Activated T-helper 2 cell treated with anti-CD3 and anti-CD28 coated beads, Interferon-gamma antibody, Interleukin-2, Interleukin-4, amounts not matched to agents 10 μg/mL and 5 μg/mL and 100 μg/mL, durations not matched to agents 14 hours and 24 hours and 36 hours (primary cell): ENCODE measurements around the gene DBNL. TPM values are rescaled to one million over a fixed set of nuclear protein-coding genes. Genes with fewer than 3 reads are reported as not detected.

Source experiments
- DNase-seq: peaks from one replicate; pipeline ENCODE4 v3.0.0; 2021; ENCODE audit warnings: low spot score
- H3K27ac Mint-ChIP-seq: one replicate; pipeline ENCODE4 v1.8.0; 2021; ENCODE audit warnings: mixed read lengths
- H3K27me3 Mint-ChIP-seq: one replicate; pipeline ENCODE4 v1.8.0; 2021; ENCODE audit warnings: low read depth, mixed read lengths
- H3K36me3 Mint-ChIP-seq: one replicate; pipeline ENCODE4 v1.8.0; 2021; ENCODE audit warnings: low read depth, mixed read lengths
- H3K4me1 Mint-ChIP-seq: one replicate; pipeline ENCODE4 v1.8.0; 2021; ENCODE audit warnings: low read depth, mixed read lengths
- H3K4me3 Mint-ChIP-seq: one replicate; pipeline ENCODE4 v1.8.0; 2021; ENCODE audit warnings: low read depth, mild to moderate bottlenecking, moderate library complexity, mixed read lengths
- H3K9me3 Mint-ChIP-seq: one replicate; pipeline ENCODE4 v1.8.0; 2021; ENCODE audit warnings: mixed read lengths
- intact Hi-C: fragments of 100-400 bp; cut with micrococcal nuclease; formaldehyde crosslinking; loops from one replicate; pipeline ENCODE4 v1.15.1; 2023
- total RNA-seq: library from RNA; stranded (reverse); gene quantifications from 2 replicates; pipeline ENCODE4 v1.2.3, GENCODE V29; 2022

The DBNL gene
- total RNA-seq, 1 donor from 2014 or later, result 143 TPM

- peaks cover 59% of the 10 kb centered on the region for H3K36me3 Mint-ChIP-seq
- no peak for DNase-seq
- H3K9me3 Mint-ChIP-seq, result no peaks in the 10 kb centered on the region
- H3K4me1 Mint-ChIP-seq, result no peaks in the 10 kb centered on the region
- H3K27me3 Mint-ChIP-seq, result no peaks in the 10 kb centered on the region
- peak overlapping the region; percentile 33 for H3K27ac Mint-ChIP-seq
- H3K4me3 Mint-ChIP-seq, result no peak overlapping the region
- intact Hi-C loops, result no loop called here
These were observed 15.8 kb downstream of the DBNL start for GRCh38 chr7:44060091-44060947.

GRCh38 chr7:44060948-44061644 is 16.6 kb downstream of the DBNL start:
- Mint-ChIP-seq H3K9me3 (no peaks in the 10 kb centered on the region), H3K4me1 (peaks cover 4% of the 10 kb centered on the region), H3K36me3 (peaks cover 51% of the 10 kb centered on the region), H3K27ac (no peak overlapping the region), H3K4me3 (no peak overlapping the region), H3K27me3 (no peaks in the 10 kb centered on the region)
- intact Hi-C loops, result no loop called here
- DNase-seq, result no peak

- peaks cover 4% of the 10 kb centered on the region for H3K4me1 Mint-ChIP-seq
- H3K27ac Mint-ChIP-seq, result no peak overlapping the region
- H3K27me3 Mint-ChIP-seq, result no peaks in the 10 kb centered on the region
- H3K4me3 Mint-ChIP-seq, result no peak overlapping the region
- H3K36me3 Mint-ChIP-seq, result peaks cover 45% of the 10 kb centered on the region
- DNase-seq, result no peak
- intact Hi-C loops, result no loop called here
- no peaks in the 10 kb centered on the region for H3K9me3 Mint-ChIP-seq
These were observed 17.2 kb downstream of the DBNL start for GRCh38 chr7:44061645-44062179.

GRCh38 chr7:44062180-44062902 is 17.8 kb downstream of the DBNL start:
- H3K36me3 Mint-ChIP-seq, result peaks cover 39% of the 10 kb centered on the region
- intact Hi-C loops, result no loop called here
- no peak overlapping the region for H3K4me3 Mint-ChIP-seq
- H3K4me1 Mint-ChIP-seq, result peaks cover 5% of the 10 kb centered on the region
- H3K27me3 Mint-ChIP-seq, result no peaks in the 10 kb centered on the region
- H3K27ac Mint-ChIP-seq, result no peak overlapping the region
- no peaks in the 10 kb centered on the region for H3K9me3 Mint-ChIP-seq
- no peak for DNase-seq

- Mint-ChIP-seq H3K9me3 (no peaks in the 10 kb centered on the region), H3K36me3 (peaks cover 34% of the 10 kb centered on the region), H3K27me3 (no peaks in the 10 kb centered on the region), H3K4me1 (peaks cover 5% of the 10 kb centered on the region), H3K4me3 (no peak overlapping the region), H3K27ac (no peak overlapping the region)
- intact Hi-C loops, result no loop called here
- DNase-seq, result no peak
These were observed 18.4 kb downstream of the DBNL start for GRCh38 chr7:44062903-44063295.

- intact Hi-C loops, result no loop called here
- DNase-seq, result no peak
- H3K27ac Mint-ChIP-seq, result no peak overlapping the region
These were observed 19.0 kb downstream of the DBNL start for GRCh38 chr7:44063547-44063893.

GRCh38 chr7:44063894-44064651 is 19.6 kb downstream of the DBNL start:
- intact Hi-C loops, result no loop called here
- H3K36me3 Mint-ChIP-seq, result peaks cover 22% of the 10 kb centered on the region
- DNase-seq, result no peak
- no peaks in the 10 kb centered on the region for H3K9me3 Mint-ChIP-seq
- no peaks in the 10 kb centered on the region for H3K27me3 Mint-ChIP-seq
- H3K4me3 Mint-ChIP-seq, result no peak overlapping the region
- peaks cover 11% of the 10 kb centered on the region for H3K4me1 Mint-ChIP-seq
- H3K27ac Mint-ChIP-seq, result no peak overlapping the region

More at GRCh38 chr7:44063547-44063893, 19.0 kb downstream of the DBNL start:
- Mint-ChIP-seq H3K9me3 (no peaks in the 10 kb centered on the region), H3K27me3 (no peaks in the 10 kb centered on the region), H3K4me1 (peaks cover 9% of the 10 kb centered on the region), H3K4me3 (no peak overlapping the region), H3K36me3 (peaks cover 28% of the 10 kb centered on the region)

GRCh38 chr7:44064791-44065430 is 20.4 kb downstream of the DBNL start:
- Mint-ChIP-seq H3K9me3 (no peaks in the 10 kb centered on the region), H3K4me1 (peaks cover 11% of the 10 kb centered on the region), H3K27me3 (no peaks in the 10 kb centered on the region), H3K36me3 (peaks cover 14% of the 10 kb centered on the region), H3K27ac (no peak overlapping the region), H3K4me3 (no peak overlapping the region)
- DNase-seq, result no peak
- intact Hi-C loops, result no loop called here

GRCh38 chr7:44065431-44066110 is 21.1 kb downstream of the DBNL start, which contains the start of gene PGAM2:
Gene PGAM2, minus strand, starts transcription at chr7:44065567. Its CDS starts 38 bp downstream, at chr7:44065529.
- DNase-seq, result no peak
- Mint-ChIP-seq H3K27me3 (no peaks in the 10 kb centered on the region), H3K4me3 (no peak within 1 kb of the TSS), H3K4me1 (peaks cover 11% of the 10 kb centered on the region), H3K36me3 (peaks cover 9% of the 10 kb centered on the region), H3K9me3 (no peaks in the 10 kb centered on the region), H3K27ac (no peak within 1 kb of the TSS)
- intact Hi-C loops, result no loop called here

- DNase-seq, result no peak
- Mint-ChIP-seq H3K4me1 (peaks cover 11% of the 10 kb centered on the region), H3K4me3 (no peak overlapping the region), H3K27ac (no peak overlapping the region), H3K36me3 (peaks cover 9% of the 10 kb centered on the region), H3K27me3 (no peaks in the 10 kb centered on the region), H3K9me3 (no peaks in the 10 kb centered on the region)
- intact Hi-C loops, result no loop called here
These were observed 21.6 kb downstream of the DBNL start for GRCh38 chr7:44066111-44066460.

GRCh38 chr7:44066494-44067063 is 22.1 kb downstream of the DBNL start:
- no peaks in the 10 kb centered on the region for H3K27me3 Mint-ChIP-seq
- intact Hi-C loops, result no loop called here
- H3K36me3 Mint-ChIP-seq, result peaks cover 5% of the 10 kb centered on the region
- DNase-seq, result no peak
- H3K27ac Mint-ChIP-seq, result no peak overlapping the region
- H3K4me3 Mint-ChIP-seq, result no peak overlapping the region
- H3K9me3 Mint-ChIP-seq, result no peaks in the 10 kb centered on the region
- peaks cover 11% of the 10 kb centered on the region for H3K4me1 Mint-ChIP-seq
